PFSK-1 (cell line): ENCODE measurements around the gene USP16.

Source experiments
- POLR2AphosphoS5 ChIP-seq: IDR thresholded peaks from 2 replicates; pipeline ENCODE4 v1.6.1; 2012; ENCODE audit warnings: low read depth, mild to moderate bottlenecking, control low read depth, low read length, moderate library complexity
- SIN3A ChIP-seq: IDR thresholded peaks from 2 replicates; pipeline ENCODE4 v1.6.1; 2012; ENCODE audit warnings: mild to moderate bottlenecking, low read length, moderate library complexity, borderline replicate concordance; ENCODE audit not compliant: insufficient read depth
- TAF1 ChIP-seq: IDR thresholded peaks from 2 replicates; pipeline ENCODE4 v1.6.1; 2012; ENCODE audit warnings: low read length, control low read depth, borderline replicate concordance; ENCODE audit not compliant: insufficient read depth
- TF ChIP-seq, protein P1 (sequence below), 2 experiments: IDR thresholded peaks; 2 replicates each; pipeline versions ENCODE4 v1.6.1 to v1.8.0; 2011 to 2012; ENCODE audit warnings: low read depth in 2 of 2, low read length in 2 of 2, control low read depth in 1 of 2, inconsistent platforms in 1 of 2, mild to moderate bottlenecking in 1 of 2, moderate library complexity in 1 of 2; ENCODE audit not compliant: insufficient read depth in 1 of 2

DNA sequence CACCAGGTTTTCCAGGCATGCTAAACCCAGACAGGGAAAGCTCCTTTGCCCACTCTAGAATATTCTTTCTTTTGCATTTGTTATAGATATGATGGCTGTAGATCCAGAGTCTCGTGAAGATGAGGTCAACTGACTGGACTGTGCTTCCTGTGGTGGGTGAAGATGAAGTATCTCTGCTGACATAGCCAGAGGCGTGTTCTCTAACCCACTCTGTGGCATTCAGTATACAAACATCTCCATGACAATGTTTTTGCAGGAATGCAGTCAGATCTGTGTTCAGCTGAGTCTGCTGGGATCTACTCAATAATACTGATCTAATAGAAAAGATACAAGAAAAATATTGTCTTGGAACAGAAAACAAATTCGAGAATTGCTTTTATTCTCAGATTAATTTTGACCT is 16.7 kb upstream of the USP16 start:
- no peak for TF ChIP-seq POLR2AphosphoS5
- TF ChIP-seq, protein P1, sequence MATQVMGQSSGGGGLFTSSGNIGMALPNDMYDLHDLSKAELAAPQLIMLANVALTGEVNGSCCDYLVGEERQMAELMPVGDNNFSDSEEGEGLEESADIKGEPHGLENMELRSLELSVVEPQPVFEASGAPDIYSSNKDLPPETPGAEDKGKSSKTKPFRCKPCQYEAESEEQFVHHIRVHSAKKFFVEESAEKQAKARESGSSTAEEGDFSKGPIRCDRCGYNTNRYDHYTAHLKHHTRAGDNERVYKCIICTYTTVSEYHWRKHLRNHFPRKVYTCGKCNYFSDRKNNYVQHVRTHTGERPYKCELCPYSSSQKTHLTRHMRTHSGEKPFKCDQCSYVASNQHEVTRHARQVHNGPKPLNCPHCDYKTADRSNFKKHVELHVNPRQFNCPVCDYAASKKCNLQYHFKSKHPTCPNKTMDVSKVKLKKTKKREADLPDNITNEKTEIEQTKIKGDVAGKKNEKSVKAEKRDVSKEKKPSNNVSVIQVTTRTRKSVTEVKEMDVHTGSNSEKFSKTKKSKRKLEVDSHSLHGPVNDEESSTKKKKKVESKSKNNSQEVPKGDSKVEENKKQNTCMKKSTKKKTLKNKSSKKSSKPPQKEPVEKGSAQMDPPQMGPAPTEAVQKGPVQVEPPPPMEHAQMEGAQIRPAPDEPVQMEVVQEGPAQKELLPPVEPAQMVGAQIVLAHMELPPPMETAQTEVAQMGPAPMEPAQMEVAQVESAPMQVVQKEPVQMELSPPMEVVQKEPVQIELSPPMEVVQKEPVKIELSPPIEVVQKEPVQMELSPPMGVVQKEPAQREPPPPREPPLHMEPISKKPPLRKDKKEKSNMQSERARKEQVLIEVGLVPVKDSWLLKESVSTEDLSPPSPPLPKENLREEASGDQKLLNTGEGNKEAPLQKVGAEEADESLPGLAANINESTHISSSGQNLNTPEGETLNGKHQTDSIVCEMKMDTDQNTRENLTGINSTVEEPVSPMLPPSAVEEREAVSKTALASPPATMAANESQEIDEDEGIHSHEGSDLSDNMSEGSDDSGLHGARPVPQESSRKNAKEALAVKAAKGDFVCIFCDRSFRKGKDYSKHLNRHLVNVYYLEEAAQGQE (IDR thresholded peaks at IDR 0.05; ENCODE audit: insufficient read depth in 1 of 2, low read depth in 2 of 2, low read length in 2 of 2): no peak
- no peak for TF ChIP-seq TAF1
- no peak for TF ChIP-seq SIN3A
